ENCODE data around the gene ZBTB16. TPM values are rescaled to one million over a fixed set of nuclear protein-coding genes. Genes with fewer than 3 reads are reported as not detected.

ZBTB16 gene
- total RNA-seq, 1 donor, result under 0.01 TPM

- H3K4me1 ChIP-seq (ENCODE audit: insufficient read depth, low read length), result no peaks in the 10 kb centered on the region
- no peak overlapping the region for H3K4me3 ChIP-seq (ENCODE audit: insufficient read depth, low read length)
- H3K27ac ChIP-seq (ENCODE audit: low read depth, low read length), result no peak overlapping the region
- H3K79me2 ChIP-seq (ENCODE audit: insufficient read depth, low read length), result no peaks in the 10 kb centered on the region
- no peaks in the 10 kb centered on the region for H3K36me3 ChIP-seq (ENCODE audit: insufficient read depth, low read length)
- H4K20me1 ChIP-seq (ENCODE audit: insufficient read depth, low read length), result no peaks in the 10 kb centered on the region
- peaks cover 45% of the 10 kb centered on the region for H3K27me3 ChIP-seq (ENCODE audit: insufficient read depth, low read length)
- no peak for DNase-seq (ENCODE audit: insufficient read length, low spot score, missing footprints)
- TF ChIP-seq CTCF (IDR thresholded peaks at IDR 0.05; ENCODE audit: extremely low read depth, low read depth, low read length), result no peak
- no peak overlapping the region for H3K4me2 ChIP-seq (ENCODE audit: insufficient read depth, low read length)
- no peak overlapping the region for H2AFZ ChIP-seq (ENCODE audit: low read length)
- H3K9me3 ChIP-seq (ENCODE audit: low read depth, low read length), result no peaks in the 10 kb centered on the region
Measured at GRCh38 chr11:114120606-114121005, 61.1 kb downstream of the ZBTB16 start.

GRCh38 chr11:114121138-114121537 is 61.6 kb downstream of the ZBTB16 start:
- Histone ChIP-seq H3K9me3 (ENCODE audit: low read depth, low read length) (no peaks in the 10 kb centered on the region), H3K4me3 (ENCODE audit: insufficient read depth, low read length) (no peak overlapping the region), H3K4me2 (ENCODE audit: insufficient read depth, low read length) (no peak overlapping the region), H3K79me2 (ENCODE audit: insufficient read depth, low read length) (no peaks in the 10 kb centered on the region), H3K27ac (ENCODE audit: low read depth, low read length) (no peak overlapping the region), H4K20me1 (ENCODE audit: insufficient read depth, low read length) (no peaks in the 10 kb centered on the region), H3K27me3 (ENCODE audit: insufficient read depth, low read length) (peaks cover 45% of the 10 kb centered on the region), H3K36me3 (ENCODE audit: insufficient read depth, low read length) (no peaks in the 10 kb centered on the region), H3K4me1 (ENCODE audit: insufficient read depth, low read length) (no peaks in the 10 kb centered on the region), H2AFZ (ENCODE audit: low read length) (no peak overlapping the region)
- no peak for DNase-seq (ENCODE audit: insufficient read length, low spot score, missing footprints)
- TF ChIP-seq CTCF (IDR thresholded peaks at IDR 0.05; ENCODE audit: extremely low read depth, low read depth, low read length), result no peak

- no peaks in the 10 kb centered on the region for H3K36me3 ChIP-seq (ENCODE audit: insufficient read depth, low read length)
- H3K27me3 ChIP-seq (ENCODE audit: insufficient read depth, low read length), result peaks cover 45% of the 10 kb centered on the region
- no peaks in the 10 kb centered on the region for H3K79me2 ChIP-seq (ENCODE audit: insufficient read depth, low read length)
- no peak overlapping the region for H3K27ac ChIP-seq (ENCODE audit: low read depth, low read length)
- DNase-seq (ENCODE audit: insufficient read length, low spot score, missing footprints), result no peak
- H4K20me1 ChIP-seq (ENCODE audit: insufficient read depth, low read length), result no peaks in the 10 kb centered on the region
- no peaks in the 10 kb centered on the region for H3K4me1 ChIP-seq (ENCODE audit: insufficient read depth, low read length)
- H3K4me3 ChIP-seq (ENCODE audit: insufficient read depth, low read length), result no peak overlapping the region
- no peak overlapping the region for H3K4me2 ChIP-seq (ENCODE audit: insufficient read depth, low read length)
- H3K9me3 ChIP-seq (ENCODE audit: low read depth, low read length), result no peaks in the 10 kb centered on the region
- no peak for TF ChIP-seq CTCF (IDR thresholded peaks at IDR 0.05; ENCODE audit: extremely low read depth, low read depth, low read length)
- no peak overlapping the region for H2AFZ ChIP-seq (ENCODE audit: low read length)
Measured at GRCh38 chr11:114121804-114122504, 62.4 kb downstream of the ZBTB16 start.

GRCh38 chr11:114122686-114123085 is 63.2 kb downstream of the ZBTB16 start:
- no peak overlapping the region for H2AFZ ChIP-seq (ENCODE audit: low read length)
- DNase-seq (ENCODE audit: insufficient read length, low spot score, missing footprints), result no peak
- no peaks in the 10 kb centered on the region for H4K20me1 ChIP-seq (ENCODE audit: insufficient read depth, low read length)
- no peaks in the 10 kb centered on the region for H3K9me3 ChIP-seq (ENCODE audit: low read depth, low read length)
- TF ChIP-seq CTCF (IDR thresholded peaks at IDR 0.05; ENCODE audit: extremely low read depth, low read depth, low read length), result no peak
- H3K4me2 ChIP-seq (ENCODE audit: insufficient read depth, low read length), result no peak overlapping the region
- H3K27ac ChIP-seq (ENCODE audit: low read depth, low read length), result no peak overlapping the region
- H3K27me3 ChIP-seq (ENCODE audit: insufficient read depth, low read length), result peaks cover 46% of the 10 kb centered on the region
- no peak overlapping the region for H3K4me3 ChIP-seq (ENCODE audit: insufficient read depth, low read length)
- H3K79me2 ChIP-seq (ENCODE audit: insufficient read depth, low read length), result no peaks in the 10 kb centered on the region
- H3K36me3 ChIP-seq (ENCODE audit: insufficient read depth, low read length), result no peaks in the 10 kb centered on the region
- H3K4me1 ChIP-seq (ENCODE audit: insufficient read depth, low read length), result no peaks in the 10 kb centered on the region
